OCI-M2 (cell line): Measurements from ENCODE around the gene STRC.
"Not testable (repeated sequence)": the region's sequence is repeated elsewhere in the genome, so short reads cannot be mapped to it uniquely, and the experiment has no call there.

Experiments
- DNase-seq: peaks from one replicate; lab custom pipeline; 2025; ENCODE audit not compliant: unreplicated experiment; lab: John Stamatoyannopoulos, UW

STRC gene

DNA sequence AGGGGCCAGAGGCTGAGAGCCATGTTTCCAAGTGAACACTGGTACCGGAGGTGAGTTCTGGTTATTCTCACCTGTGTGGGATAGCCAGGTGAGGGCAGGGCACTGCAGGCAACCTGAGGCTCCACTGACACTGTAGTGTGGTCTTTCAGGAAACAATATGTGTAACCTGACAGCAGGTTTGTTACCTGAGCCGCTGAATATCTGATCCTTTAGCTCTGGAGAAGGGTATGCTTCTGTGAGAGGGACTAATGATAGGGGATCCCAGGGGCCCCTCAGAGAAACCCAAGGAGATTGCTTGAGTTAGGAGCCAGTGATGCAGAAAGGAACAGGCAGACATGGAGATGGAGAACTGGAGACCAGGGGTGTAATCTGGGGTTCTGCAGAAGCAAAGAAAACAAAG is at the start of gene STRC:
Gene STRC (minus strand): TSS at position 101 of the 400 bp plus-strand sequence. CDS start 78 bp downstream, at position 23.
- not testable (repeated sequence) for DNase-seq

DNA sequence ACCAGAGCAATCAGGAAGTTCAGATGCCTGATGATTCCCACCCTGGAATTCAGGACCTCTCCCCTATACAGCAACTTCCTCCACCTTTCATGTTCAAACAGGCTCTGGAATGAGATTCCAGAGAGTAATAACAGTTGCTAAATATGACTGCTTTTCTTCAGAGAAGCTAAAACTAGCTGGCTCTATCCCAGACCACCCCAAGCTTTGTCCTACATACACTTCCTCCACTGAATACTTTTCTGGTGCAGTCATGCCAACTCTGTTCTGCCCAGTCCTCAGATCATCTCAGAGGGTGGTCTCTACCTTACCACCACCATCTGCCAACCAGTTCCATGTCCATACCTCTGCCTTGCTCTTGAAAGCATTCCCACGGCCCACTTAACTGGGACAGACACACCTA is 47.6 kb upstream of the STRC start:
- DNase-seq = not testable (repeated sequence)

GRCh38 chr15:43663333-43663732 is 44.7 kb upstream of the STRC start:
- not testable (repeated sequence) for DNase-seq

DNA sequence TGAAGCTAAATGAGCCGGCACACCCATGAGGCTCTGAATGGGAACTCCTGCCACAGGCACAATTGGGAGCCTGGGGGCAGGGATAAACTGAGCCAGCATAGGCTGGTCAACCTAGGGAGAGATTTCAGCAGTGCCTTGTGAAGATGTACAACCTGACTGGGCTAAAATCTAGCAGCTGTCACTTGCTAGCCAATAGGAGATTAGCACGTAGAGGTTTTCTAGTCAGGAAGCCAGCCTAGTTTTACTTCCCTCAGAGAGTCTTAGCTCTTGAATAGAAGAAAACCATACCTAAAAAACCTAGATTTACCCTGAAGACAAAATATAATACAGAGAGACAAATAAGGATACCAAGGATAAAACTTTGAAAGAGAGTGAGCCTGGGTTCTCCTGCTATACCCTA is 43.7 kb upstream of the STRC start:
- not testable (repeated sequence) for DNase-seq

DNA sequence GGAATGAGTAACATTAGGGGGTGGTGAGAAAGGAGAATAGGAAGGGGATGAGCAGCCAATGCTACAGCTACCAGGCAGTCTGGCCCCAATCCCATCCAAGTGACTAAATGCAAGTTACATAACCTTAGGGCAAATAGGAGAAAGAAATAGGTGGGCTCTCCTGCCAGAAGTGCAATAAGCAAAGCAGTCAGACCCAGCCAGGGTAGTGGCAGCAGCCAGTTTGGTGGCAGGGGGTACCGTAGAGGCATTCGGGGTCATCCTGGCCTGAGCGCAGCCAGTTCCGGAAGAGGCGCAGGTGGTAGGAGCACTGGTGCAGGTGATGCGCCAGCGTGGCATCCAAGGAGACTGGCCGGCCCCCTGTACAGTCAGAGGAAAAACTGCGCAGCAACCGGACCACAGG is 41.1 kb upstream of the STRC start:
- DNase-seq = not testable (repeated sequence)

DNA sequence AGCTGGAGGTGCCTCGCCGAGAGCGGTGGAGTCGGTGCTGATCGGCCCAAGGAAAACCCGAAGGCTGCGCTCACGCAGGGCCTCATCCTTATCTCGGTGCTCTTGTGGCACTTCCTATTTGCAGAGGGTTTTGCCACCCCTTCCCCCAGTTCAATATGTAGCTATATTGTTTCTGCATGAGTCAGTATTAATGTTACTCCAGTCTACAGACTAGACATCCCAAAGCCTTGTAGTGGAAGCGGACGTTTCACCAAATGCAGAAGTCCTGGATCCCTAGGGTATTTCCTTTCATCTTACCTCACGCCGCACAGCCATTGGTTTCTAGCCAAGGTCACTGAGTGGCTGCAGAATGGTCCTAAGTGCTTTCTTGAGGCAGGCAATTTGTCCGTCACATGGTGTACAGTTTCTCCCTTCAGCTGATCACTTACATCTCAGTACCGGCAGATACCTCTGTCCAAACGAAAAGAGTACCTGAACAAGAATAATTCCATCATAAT is 30.9 kb upstream of the STRC start:
- not testable (repeated sequence) for DNase-seq

DNA sequence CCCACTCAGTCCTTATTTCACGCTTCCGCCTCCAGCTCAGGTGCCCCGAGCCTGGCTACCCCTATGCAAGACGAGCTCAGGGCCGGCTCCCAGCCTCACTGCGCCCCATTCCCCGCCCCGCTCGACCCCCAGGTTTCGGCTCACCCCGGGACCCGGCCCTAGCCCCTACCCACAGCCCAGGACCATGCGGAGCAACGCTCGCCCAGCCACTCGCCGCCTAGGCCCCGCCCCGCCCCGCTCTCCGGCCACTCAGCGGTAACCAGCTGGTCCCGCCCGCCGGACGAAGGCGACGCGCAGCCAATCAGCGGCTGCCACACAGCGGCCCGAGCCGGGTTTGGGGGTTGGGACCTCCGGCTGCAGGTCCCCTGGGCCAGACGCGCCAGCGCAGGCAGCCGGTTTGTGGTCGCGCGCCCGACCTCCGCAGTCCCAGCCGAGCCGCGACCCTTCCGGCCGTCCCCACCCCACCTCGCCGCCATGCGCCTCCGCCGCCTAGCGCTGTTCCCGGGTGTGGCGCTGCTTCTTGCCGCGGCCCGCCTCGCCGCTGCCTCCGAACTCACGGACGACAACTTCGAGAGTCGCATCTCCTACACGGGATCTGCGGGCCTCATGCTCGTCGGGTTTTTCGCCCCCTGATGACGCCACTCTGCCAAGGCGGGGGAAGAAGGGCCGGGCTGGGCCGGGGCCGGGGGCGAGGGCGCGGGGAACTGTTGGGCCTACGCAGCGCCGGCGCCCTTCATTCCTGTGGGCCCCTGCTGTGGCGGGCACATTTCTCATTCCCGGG is 30.2 kb upstream of the STRC start, which contains the start of gene CATSPER2:
Gene CATSPER2 (minus strand): TSS at position 196 of the 781 bp plus-strand sequence. CDS start 783 bp downstream, outside the sequence.
- DNase-seq = no peak

DNA sequence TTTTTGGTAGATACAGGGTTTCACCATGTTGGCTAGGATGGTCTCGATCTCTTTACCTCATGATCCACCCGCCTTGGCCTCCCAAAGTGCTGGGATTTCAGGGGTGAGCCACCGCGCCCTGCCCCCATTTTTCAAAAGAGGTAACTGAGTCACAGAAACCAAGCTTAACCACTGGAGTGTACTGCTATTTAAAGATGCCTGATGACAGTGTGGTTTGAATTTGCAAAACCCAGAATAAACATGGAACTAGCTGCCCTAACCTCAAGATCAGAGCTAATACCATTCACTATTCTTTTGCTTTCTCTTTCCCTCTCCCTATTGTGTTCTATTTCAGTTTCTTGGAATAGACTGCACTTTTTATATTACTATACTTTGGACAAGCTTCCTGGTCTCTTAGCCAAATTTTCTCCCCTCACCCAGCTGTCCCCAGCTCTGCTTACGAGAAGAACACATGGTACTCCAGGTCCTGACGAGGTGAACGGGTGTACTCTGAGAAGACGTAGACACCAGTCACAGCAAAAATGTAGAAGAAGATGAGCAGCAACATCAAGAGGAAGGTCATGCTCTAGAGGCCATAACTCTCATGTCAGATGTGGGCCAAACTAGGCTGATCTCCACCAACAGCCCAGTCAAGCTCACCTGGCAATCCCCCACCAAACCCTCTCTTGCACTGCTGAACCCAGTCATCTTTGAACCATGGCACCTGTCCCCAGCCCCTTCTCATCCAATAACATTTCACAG is 20.0 kb upstream of the STRC start:
- DNase-seq = not testable (repeated sequence)

DNA sequence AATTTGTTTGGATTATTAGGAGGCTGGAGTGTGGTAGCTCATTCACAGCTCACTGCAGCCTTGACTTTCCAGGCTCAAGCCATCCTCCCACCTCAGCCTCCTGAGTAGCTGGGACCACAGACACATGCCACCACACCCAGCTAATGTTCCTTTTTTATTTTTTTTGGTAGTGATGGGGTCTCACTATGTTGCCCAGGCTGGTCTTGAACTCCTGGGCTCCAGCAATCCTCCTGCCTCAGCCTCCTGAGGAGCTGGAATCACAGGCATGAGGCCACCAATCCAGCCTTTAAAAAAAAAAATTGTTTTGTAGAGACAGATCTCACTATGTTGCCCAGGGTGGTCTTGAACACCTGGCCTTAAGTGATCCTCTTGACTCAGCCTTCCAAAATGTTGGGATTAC is 8.3 kb upstream of the STRC start:
- DNase-seq = not testable (repeated sequence)

GRCh38 chr15:43625106-43625505 is 6.5 kb upstream of the STRC start:
- DNase-seq = no peak

DNA sequence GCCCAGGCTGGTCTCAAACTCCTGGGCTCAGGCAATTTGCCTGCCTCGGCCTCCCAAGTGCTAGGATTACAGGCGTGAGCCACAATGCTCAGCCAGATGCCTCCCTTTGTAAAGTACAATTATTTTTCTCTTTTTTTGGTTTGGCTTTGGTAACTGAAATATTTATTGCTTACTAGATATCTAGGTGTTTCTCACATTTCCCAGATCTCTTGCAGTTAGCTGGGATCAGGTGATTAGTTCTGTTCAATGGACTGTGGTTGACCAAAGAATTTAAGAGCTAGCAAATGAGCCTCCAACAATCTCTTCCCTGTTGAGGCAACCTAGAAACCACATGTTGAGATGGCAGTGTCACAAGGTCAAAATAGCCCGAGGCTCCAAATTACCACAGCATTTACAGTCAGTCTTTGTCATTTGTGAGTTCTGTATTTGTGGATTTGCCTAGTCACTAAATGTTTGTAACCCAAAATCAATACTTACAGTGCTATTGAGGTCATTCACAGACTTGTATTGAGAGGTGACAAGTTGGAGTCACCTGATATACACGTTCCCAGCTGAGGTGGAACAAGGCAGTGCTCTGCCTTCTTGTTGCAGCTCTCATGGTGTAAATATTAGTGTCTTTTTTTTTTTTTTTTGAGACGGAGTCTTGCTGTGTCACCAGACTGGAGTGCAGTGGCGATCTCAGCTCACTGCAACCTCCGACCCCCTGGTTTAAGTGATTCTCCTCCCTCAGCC is 3.6 kb upstream of the STRC start:
- DNase-seq = not testable (repeated sequence)

GRCh38 chr15:43617750-43618149 is 850 bp downstream of the STRC start:
- DNase-seq = not testable (repeated sequence)

DNA sequence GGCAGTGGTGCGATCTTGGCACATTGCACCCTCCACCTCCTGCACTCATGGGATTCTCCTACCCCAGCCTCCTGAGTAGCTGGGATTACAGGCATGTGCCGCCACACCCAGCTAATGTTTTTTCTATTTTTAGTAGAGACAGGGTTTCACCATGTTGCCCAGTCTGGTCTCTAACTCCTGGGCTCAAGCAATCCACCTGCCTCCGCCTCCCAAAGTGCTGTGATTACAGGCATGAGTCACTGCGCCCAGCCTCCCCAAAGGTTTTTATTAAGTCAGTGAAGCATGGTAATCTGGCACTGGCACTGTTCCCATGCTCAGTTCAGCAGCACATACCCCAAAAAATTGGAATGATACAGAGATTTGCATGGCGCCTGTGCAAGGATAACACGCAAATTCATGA is 16.4 kb downstream of the STRC start:
- not testable (repeated sequence) for DNase-seq

GRCh38 chr15:43600200-43600599 is 18.4 kb downstream of the STRC start:
- DNase-seq = not testable (repeated sequence)

- DNase-seq = not testable (repeated sequence)
Measured at GRCh38 chr15:43599131-43599530, 19.5 kb downstream of the STRC start.

GRCh38 chr15:43593328-43594190 is 25.0 kb downstream of the STRC start, which contains the start of gene CKMT1B:
TSS of gene CKMT1B (plus strand) at chr15:43594027. CDS start at chr15:43594219, 192 bp downstream.
- DNase-seq = not testable (repeated sequence)

- DNase-seq = not testable (repeated sequence)
Measured at GRCh38 chr15:43592841-43593240, 25.8 kb downstream of the STRC start.

DNA sequence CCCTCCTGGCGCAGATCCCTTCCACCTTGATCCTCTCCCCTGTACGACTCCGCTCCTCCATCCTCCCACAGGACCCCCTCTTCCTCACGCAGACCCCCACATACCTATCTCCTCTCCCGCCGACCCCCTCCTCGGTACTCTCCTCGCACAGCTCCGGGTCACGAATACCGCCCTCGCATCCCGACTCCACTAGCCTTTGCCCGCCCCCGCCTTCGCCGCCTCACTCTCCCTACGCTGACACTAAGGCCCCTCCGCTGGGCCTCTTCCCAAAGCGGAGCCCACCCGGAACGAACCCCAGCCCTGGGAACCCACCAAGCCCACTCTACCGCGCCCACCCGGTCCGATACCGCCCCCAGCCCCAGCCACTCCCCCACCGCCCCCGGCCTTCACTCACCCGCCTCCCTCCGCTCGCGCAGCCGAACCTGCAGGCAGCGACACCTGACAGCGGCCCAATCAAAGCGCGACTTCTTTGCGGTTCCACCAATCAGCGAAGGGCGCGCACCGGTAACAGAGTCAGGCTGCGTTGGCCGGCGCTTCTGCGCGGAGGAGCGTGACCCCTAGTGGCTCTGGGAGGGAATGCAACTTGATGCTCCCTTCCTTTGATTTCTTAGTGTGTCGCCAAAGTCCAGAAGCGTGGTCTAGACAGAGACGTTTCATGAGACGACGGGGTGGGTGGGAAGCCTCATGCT is 28.7 kb downstream of the STRC start, which contains the start of gene PPIP5K1:
Gene PPIP5K1 (minus strand): TSS at position 431 of the 689 bp plus-strand sequence. CDS start 5,704 bp downstream, outside the sequence.
- not testable (repeated sequence) for DNase-seq

DNA sequence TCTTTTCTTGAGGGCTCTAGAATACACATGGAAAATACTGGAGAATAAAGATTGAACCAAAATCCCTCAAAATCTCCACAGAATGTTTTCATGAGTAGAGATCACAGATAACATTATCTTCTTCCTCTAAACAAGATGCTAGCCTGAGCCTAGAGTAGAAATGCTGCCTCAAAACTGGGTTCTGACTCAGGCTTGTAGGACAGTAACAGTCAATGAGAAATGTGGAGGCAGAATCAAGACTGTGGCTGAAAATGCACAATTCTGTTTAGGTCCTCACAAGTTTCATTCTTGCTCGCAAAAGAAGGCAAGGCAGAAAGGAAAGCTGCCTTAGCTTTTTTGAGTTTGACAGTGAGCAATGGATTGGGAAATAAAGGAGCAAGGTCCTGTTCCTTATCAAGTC is 44.0 kb downstream of the STRC start:
- DNase-seq = not testable (repeated sequence)
